H1 (cell line): ENCODE results near the gene IQCM.

Experiments
- POLR2A ChIP-seq, 2 experiments: IDR thresholded peaks; 1 replicate in 1 of 2; 2 replicates in 1 of 2; pipeline ENCODE4 v1.6.1; 2011; ENCODE audit warnings: low read depth in 2 of 2, low read length in 2 of 2, mild to moderate bottlenecking in 2 of 2; ENCODE audit errors: control extremely low read depth in 1 of 2
- TF ChIP-seq, protein P1 (sequence below), 3 experiments: IDR thresholded peaks; 1 replicate in 2 of 3; 2 replicates in 1 of 3; pipeline versions ENCODE4 v1.5.1 to v1.6.1; 2011; ENCODE audit warnings: low read length in 3 of 3, mild to moderate bottlenecking in 3 of 3, inconsistent platforms in 2 of 3, low read depth in 1 of 3, moderate library complexity in 1 of 3; ENCODE audit not compliant: insufficient read depth in 1 of 3; ENCODE audit errors: control extremely low read depth in 1 of 3

DNA sequence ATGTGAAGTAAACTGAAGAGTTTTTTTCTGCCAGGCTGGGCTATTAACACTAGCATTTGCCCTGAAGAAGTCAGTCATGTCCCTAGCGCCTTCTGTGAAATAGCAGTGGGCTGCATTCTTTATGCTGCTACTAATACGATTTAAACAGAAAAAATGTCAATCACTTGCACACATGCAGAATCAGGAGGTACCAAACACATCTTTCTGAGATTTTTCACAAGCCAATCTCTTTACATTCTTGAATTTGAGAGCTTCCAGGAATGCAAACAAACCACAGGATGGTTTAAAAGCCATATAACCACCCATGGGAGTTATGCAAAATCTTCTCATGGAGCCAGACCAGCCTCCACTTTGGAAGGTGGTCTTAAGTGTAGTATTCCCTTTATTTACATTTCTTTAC is 220.1 kb downstream of the IQCM start:
- no peak for TF ChIP-seq POLR2A (IDR thresholded peaks at IDR 0.05; ENCODE audit: control extremely low read depth in 1 of 2, low read depth in 2 of 2, low read length in 2 of 2)
- TF ChIP-seq, protein P1, sequence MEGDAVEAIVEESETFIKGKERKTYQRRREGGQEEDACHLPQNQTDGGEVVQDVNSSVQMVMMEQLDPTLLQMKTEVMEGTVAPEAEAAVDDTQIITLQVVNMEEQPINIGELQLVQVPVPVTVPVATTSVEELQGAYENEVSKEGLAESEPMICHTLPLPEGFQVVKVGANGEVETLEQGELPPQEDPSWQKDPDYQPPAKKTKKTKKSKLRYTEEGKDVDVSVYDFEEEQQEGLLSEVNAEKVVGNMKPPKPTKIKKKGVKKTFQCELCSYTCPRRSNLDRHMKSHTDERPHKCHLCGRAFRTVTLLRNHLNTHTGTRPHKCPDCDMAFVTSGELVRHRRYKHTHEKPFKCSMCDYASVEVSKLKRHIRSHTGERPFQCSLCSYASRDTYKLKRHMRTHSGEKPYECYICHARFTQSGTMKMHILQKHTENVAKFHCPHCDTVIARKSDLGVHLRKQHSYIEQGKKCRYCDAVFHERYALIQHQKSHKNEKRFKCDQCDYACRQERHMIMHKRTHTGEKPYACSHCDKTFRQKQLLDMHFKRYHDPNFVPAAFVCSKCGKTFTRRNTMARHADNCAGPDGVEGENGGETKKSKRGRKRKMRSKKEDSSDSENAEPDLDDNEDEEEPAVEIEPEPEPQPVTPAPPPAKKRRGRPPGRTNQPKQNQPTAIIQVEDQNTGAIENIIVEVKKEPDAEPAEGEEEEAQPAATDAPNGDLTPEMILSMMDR (IDR thresholded peaks at IDR 0.05; ENCODE audit: control extremely low read depth in 1 of 3, insufficient read depth in 1 of 3, low read depth in 1 of 3, low read length in 3 of 3): no peak
